Transverse colon (tissue), 4 donors: Measurements from ENCODE around the gene PAK4. TPM values are rescaled to one million over a fixed set of nuclear protein-coding genes. Genes with fewer than 3 reads are reported as not detected.

Source experiments
- DNase-seq: peaks from one replicate; pipeline ENCODE4 v3.0.0-alpha.2; 2019
- H3K27ac ChIP-seq, 4 donors: fragments of 200-600 bp; sonication (generic); 2 replicates each; pipeline ENCODE4 v1.5.1; 2016 to 2018; ENCODE audit warnings: inconsistent platforms in 4 of 4
- H3K27me3 ChIP-seq: fragments of 200-600 bp; sonication (generic); 2 replicates; pipeline ENCODE4 v1.5.1; 2017; ENCODE audit warnings: inconsistent platforms
- H3K36me3 ChIP-seq, 4 donors: fragments of 200-600 bp; sonication (generic); 2 replicates each; pipeline ENCODE4 v1.5.1; 2017 to 2019; ENCODE audit warnings: inconsistent platforms in 4 of 4
- H3K4me1 ChIP-seq, 4 donors: fragments of 200-600 bp; sonication (generic); 2 replicates each; pipeline ENCODE4 v1.5.1; 2017 to 2020; ENCODE audit warnings: inconsistent platforms in 4 of 4
- H3K4me3 ChIP-seq, 4 donors: fragments of 200-600 bp; sonication (generic); 1 replicate in 1 of 4; 2 replicates in 3 of 4; pipeline versions ENCODE4 v1.5.1 to v1.6.1; 2017 to 2019; ENCODE audit warnings: inconsistent platforms in 4 of 4
- H3K9me3 ChIP-seq, 2 donors: fragments of 200-600 bp; sonication (generic); 2 replicates each; pipeline ENCODE4 v1.5.1; 2017 to 2019; ENCODE audit warnings: inconsistent platforms in 2 of 2
- CTCF ChIP-seq, 5 experiments: fragments of 200-600 bp in 3 of 5; fragments of 450-650 bp in 2 of 5; sonication (generic) in 3 of 5; IDR thresholded peaks; 1 replicate in 2 of 5; 2 replicates in 3 of 5; pipeline ENCODE4 v1.5.1; 2016 to 2017; ENCODE audit warnings: antibody characterized with exemption in 5 of 5, inconsistent platforms in 3 of 5, mild to moderate bottlenecking in 2 of 5, moderate library complexity in 1 of 5
- EP300 ChIP-seq: sonication (generic); formaldehyde crosslinking; IDR thresholded peaks from one replicate; pipeline ENCODE4 v1.6.1; 2017; ENCODE audit warnings: antibody characterized with exemption, low read depth
- POLR2A ChIP-seq: fragments of 450-650 bp; IDR thresholded peaks from one replicate; pipeline ENCODE4 v1.6.1; 2016; ENCODE audit warnings: antibody characterized with exemption, mild to moderate bottlenecking, moderate library complexity
- POLR2AphosphoS5 ChIP-seq, 3 donors: sonication (generic); formaldehyde crosslinking; IDR thresholded peaks; one replicate each; pipeline ENCODE4 v1.6.1; 2016; ENCODE audit warnings: antibody characterized with exemption in 3 of 3
- WGBS, 2 donors: methylation state at CpG; one replicate each; pipeline ENCODE4 v1.1.5; 2018; ENCODE audit warnings: low coverage in 1 of 2; 5-methylcytosine and 5-hydroxymethylcytosine counted together
- in situ Hi-C, 4 donors: fragments of 200-750 bp; cut with MboI; loops; one replicate each; pipeline versions ENCODE4 v1.15.0 to v1.15.1; 2017; ENCODE audit warnings: low sequenced_read_pairs in 3 of 4, low pct_ligation_motif_present in 1 of 4, low pct_unique_long_range_greater_than_20kb in 1 of 4
- intact Hi-C: fragments of 100-400 bp; cut with DNase I; formaldehyde crosslinking; loops from one replicate; pipeline ENCODE4 v1.15.1; 2023; ENCODE audit warnings: low total_unique reads
- total RNA-seq, 4 donors: library from RNA; depleted of rRNA; stranded (reverse); fragments of >200 nt; gene quantifications; one replicate each; pipeline ENCODE4 v1.1.0, GENCODE V29; 2016

The PAK4 gene
- total RNA-seq, 4 donors from 2014 or later = 43.8 to 96.1 (median 63.2) TPM

GRCh38 chr19:39168258-39169142 lies 42.9 kb downstream of the PAK4 start:
- Histone ChIP-seq H3K9me3 (no peaks in the 10 kb centered on the region), H3K36me3 (no peaks in the 10 kb centered on the region), H3K4me1 (peaks cover 18 to 25% (median 22%) of the 10 kb centered on the region in 4 donors), H3K27ac (no peak overlapping the region), H3K4me3 (no peak overlapping the region), H3K27me3 (no peaks in the 10 kb centered on the region)
- in situ Hi-C loops = no loop called here
- 89% methylated on average over 23 of the region's 23 CpGs; no CpG with 5 or more reads in 1 of the 2 donors for WGBS, 2 donors
- no peak for DNase-seq
- intact Hi-C loops = no loop called here
- TF ChIP-seq POLR2A = no peak
- no peak for TF ChIP-seq POLR2AphosphoS5 (IDR thresholded peaks at IDR 0.05)

- H3K36me3 ChIP-seq = no peaks in the 10 kb centered on the region
- DNase-seq = no peak
- intact Hi-C loops = no loop called here
- H3K27ac ChIP-seq = no peak overlapping the region
- in situ Hi-C loops = no loop called here
- H3K9me3 ChIP-seq = no peaks in the 10 kb centered on the region
- no peaks in the 10 kb centered on the region for H3K27me3 ChIP-seq
- H3K4me1 ChIP-seq = peaks cover 18 to 25% (median 22%) of the 10 kb centered on the region in 4 donors
- TF ChIP-seq POLR2A (no peak), EP300 (no peak), CTCF (IDR thresholded peaks at IDR 0.05) (no peak), POLR2AphosphoS5 (IDR thresholded peaks at IDR 0.05) (no peak)
- H3K4me3 ChIP-seq = no peak overlapping the region
- 88% methylated on average over 15 of the region's 36 CpGs; no CpG with 5 or more reads in 1 of the 2 donors for WGBS, 2 donors
Measured at GRCh38 chr19:39169143-39169810, 43.7 kb downstream of the PAK4 start.

- intact Hi-C loops (no loop called here), in situ Hi-C loops (no loop called here)
- Histone ChIP-seq H3K4me1 (peaks cover 18 to 25% (median 20%) of the 10 kb centered on the region in 4 donors), H3K4me3 (no peak overlapping the region), H3K27me3 (no peaks in the 10 kb centered on the region), H3K36me3 (peaks cover 0 to 7% (median 0%) of the 10 kb centered on the region in 4 donors), H3K27ac (no peak overlapping the region), H3K9me3 (no peaks in the 10 kb centered on the region)
- TF ChIP-seq POLR2AphosphoS5 (IDR thresholded peaks at IDR 0.05) = no peak
- no peak for TF ChIP-seq EP300
- TF ChIP-seq CTCF (IDR thresholded peaks at IDR 0.05) = no peak
- no peak for TF ChIP-seq POLR2A
- no peak for DNase-seq
- 60 to 85% methylated on average over 1 to 15 of the region's 17 CpGs for WGBS, 2 donors
Measured at GRCh38 chr19:39170386-39171231, 45.0 kb downstream of the PAK4 start.

GRCh38 chr19:39171479-39172465 lies 46.2 kb downstream of the PAK4 start:
- Histone ChIP-seq H3K9me3 (no peaks in the 10 kb centered on the region), H3K36me3 (peaks cover 0 to 16% (median under 1%) of the 10 kb centered on the region in 4 donors), H3K4me3 (no peak overlapping the region), H3K27ac (no peak overlapping the region), H3K27me3 (no peaks in the 10 kb centered on the region), H3K4me1 (peaks cover 7 to 15% (median 9%) of the 10 kb centered on the region in 4 donors)
- TF ChIP-seq CTCF (IDR thresholded peaks at IDR 0.05) (no peak), POLR2A (no peak), POLR2AphosphoS5 (IDR thresholded peaks at IDR 0.05) (no peak), EP300 (no peak)
- in situ Hi-C loops = no loop called here
- 80 to 84% methylated on average over 9 to 21 of the region's 27 CpGs for WGBS, 2 donors
- intact Hi-C loops = no loop called here
- DNase-seq = no peak
